ENCODE results near the gene MSL3.

MSL3 gene

GRCh38 chrX:11759172-11759460 is 1.1 kb downstream of the MSL3 start:
- DNase-seq (ENCODE audit: low spot score) = no peak

DNA sequence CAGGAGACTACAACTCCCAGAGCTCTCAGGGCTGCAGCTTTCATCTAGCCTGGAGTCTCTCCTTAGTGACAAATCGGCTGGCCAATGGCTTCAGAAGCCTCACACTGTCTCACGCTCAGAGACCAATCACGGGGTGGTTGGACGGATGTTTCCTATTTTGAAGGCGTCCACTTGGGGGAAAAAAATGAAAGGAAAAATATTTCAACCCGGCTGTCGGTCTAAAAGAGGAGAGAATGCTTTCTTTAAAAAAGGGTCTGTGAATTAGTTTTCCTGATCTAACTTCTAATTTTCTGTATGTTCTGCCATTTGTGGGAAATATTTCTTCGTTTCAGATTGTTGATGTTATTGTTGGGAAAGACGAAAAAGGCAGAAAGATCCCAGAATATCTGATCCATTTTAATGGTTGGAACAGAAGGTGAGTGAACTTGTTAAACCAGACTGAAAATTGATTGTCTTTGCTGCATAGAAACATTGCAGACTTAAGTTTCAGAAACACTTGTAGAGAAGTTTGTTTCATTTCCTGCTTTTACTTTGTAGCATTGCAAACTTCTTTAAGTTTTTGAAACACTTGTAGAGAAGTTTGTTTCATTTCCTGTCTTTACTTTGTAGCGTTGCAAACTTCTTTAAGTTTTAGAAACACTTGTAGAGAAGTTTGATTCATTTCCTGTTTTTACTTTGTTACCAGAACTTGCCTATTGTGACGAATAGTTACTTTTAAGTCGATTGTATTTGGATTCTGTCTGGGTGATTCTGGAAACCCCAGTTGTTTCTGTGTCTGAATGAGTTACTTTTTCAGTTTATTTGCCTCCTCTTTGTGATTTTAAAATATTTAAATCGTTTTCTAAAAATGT is 1.6 kb downstream of the MSL3 start:
- peak; percentile 83 for DNase-seq (ENCODE audit: low spot score)

GRCh38 chrX:11760958-11761357 is 2.9 kb downstream of the MSL3 start:
- peak; percentile 14 for DNase-seq (ENCODE audit: low spot score)

GRCh38 chrX:11764602-11765067 is 6.6 kb downstream of the MSL3 start:
- peak; percentile 8 for DNase-seq (ENCODE audit: low spot score)

DNA sequence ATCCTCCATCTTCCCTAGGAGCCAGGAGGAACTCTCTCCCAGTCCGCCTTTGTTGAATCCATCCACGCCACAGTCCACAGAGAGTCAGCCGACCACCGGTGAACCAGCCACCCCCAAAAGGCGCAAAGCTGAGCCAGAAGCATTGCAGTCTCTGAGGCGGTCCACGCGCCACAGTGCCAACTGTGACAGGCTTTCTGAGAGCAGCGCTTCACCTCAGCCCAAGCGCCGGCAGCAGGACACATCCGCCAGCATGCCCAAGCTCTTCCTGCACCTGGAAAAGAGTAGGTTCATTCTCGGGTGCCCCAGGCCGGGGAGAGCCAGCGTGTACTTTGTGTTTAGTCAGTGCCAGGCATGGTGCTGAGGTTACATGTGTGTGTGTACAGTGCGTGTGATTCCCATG is 7.4 kb downstream of the MSL3 start:
- DNase-seq (ENCODE audit: low spot score) = no peak

DNA sequence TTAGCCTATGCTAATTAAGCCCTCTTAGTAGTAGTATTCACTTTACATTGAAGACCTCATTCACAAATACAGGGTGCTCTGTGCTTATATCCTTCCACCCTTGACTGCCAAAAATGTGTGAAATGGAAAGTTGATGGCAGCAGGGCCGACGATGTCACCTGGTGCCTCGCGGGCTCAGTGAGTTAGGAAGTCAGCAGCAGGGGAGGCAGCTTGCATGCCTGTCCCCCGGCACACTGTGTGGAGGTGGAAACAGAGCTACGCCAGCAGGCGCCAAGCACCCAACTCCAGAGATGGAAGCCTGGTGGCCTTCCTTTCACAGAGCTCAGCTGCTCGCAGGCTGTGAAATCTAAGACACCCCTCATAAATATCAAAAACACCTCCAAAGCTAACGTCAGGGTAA is 8.4 kb downstream of the MSL3 start:
- no peak for DNase-seq (ENCODE audit: low spot score)

DNA sequence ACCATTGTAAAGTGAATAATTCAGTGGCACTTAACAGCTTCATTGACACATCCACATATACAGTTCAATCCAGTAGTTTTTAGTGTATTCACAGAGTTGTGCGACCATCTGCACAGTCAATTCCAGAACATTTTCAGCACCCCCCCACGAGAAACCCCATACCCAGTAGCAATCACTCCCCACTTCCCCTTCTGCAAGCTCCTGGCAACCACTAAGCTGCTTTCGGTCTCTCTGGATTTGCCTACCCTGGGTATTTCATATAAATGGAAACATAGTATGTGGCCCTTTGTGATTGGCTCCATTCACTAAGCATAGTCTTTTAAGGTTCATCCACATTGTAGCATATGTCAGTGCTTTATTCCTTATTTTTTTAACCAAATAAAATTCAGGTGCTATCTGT is 10.0 kb downstream of the MSL3 start:
- no peak for DNase-seq (ENCODE audit: low spot score)

DNA sequence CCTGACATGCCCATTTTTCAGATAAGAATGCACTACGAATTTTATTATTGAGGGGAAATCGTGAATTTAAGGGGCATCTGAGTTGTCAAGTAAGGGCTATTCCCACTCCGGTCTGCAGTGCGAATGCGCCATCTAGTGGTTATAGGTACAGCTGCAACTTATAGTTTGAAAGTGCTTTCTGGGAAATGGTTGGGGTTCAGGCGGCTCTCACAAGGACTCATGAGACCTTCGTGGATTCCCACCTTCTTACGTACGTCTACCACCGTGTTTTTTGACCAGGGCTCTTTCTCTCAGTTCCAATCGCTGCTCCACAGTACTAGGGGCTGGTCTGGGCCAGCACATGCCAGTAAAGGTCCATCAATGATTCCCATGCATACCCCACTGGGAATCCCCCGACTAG is 12.3 kb downstream of the MSL3 start:
- peak; percentile 71 for DNase-seq (ENCODE audit: low spot score)

GRCh38 chrX:11778230-11778629 is 20.2 kb downstream of the MSL3 start:
- DNase-seq (ENCODE audit: low spot score) = no peak

- DNase-seq (ENCODE audit: low spot score) = no peak
Measured at GRCh38 chrX:11781133-11781532, 23.1 kb downstream of the MSL3 start.

GRCh38 chrX:11781734-11782370 is 23.8 kb downstream of the MSL3 start:
- DNase-seq (ENCODE audit: low spot score) = no peak

GRCh38 chrX:11784543-11784942 is 26.5 kb downstream of the MSL3 start:
- no peak for DNase-seq (ENCODE audit: low spot score)

- DNase-seq (ENCODE audit: low spot score) = no peak
Measured at GRCh38 chrX:11786862-11787261, 28.8 kb downstream of the MSL3 start.

- DNase-seq (ENCODE audit: low spot score) = peak; percentile 66
Measured at GRCh38 chrX:11787564-11787963, 29.5 kb downstream of the MSL3 start.

DNA sequence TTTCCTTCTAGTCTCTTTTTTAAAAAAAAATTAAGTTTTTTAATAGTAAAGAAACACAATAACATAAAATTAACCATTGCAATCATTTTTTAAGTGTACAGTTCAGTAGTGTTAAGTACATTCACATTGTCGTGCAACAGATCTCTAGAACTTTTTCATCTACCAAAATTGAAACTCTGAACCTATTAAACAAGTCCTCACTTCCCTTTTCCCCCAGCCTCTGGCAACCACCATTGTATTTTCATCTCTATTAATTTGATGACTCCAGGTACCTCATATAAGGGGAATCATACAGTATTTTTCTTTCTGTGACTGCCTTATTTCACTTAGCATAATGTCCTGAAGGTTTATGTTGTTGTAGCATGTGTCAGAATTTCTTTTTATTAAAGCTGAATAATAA is 31.8 kb downstream of the MSL3 start:
- DNase-seq (ENCODE audit: low spot score) = no peak

DNA sequence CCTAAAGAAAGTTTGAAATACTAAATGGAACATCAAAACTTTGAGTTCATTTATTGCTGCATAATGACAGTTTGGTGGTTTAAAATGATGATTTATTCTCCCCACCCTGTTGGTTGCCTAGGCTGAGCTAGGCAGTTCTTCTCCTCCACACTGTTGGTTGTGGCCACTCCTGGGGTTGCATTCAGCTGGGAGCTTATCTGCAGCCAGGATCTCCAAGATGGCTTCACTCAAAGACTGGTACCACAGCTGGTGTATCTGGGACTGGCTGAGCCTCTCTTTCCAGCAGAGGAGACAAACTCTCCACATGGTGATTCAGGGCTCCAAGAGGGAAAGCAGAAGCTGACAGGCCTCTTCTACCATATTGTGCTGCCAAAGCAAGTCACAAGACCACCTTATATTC is 33.1 kb downstream of the MSL3 start:
- DNase-seq (ENCODE audit: low spot score) = no peak

- DNase-seq (ENCODE audit: low spot score) = no peak
Measured at GRCh38 chrX:11791537-11791936, 33.5 kb downstream of the MSL3 start.

GRCh38 chrX:11792461-11793421 is 34.7 kb downstream of the MSL3 start:
- DNase-seq (ENCODE audit: low spot score) = peak; percentile 41

GRCh38 chrX:11793734-11794133 is 35.7 kb downstream of the MSL3 start:
- DNase-seq (ENCODE audit: low spot score) = no peak

DNA sequence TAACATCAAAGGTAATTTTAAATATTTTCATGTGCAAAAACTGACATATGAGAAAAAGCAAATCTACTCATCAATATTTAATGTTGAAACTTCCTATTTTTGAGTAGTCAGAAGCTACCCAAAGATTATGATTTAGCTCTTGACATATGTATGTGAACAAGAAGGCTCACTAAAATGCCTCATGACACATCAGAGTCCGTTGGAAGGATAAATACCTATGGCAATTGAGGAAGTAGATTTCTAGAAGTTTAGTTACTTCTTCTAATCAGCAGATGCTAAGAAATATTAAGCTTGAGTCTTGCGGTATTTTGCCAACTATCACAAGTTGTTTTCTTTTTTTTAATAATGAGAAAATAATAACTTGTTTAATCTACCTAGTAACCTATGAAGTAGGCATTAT is 55.3 kb downstream of the MSL3 start:
- no peak for DNase-seq (ENCODE audit: low spot score)

Data from CD4-positive, alpha-beta T cell treated with Interleukin-6 at 100 ng/mL for 8 hours (primary cell).